ENCODE measurements around the gene SMPD2.

The SMPD2 gene

GRCh38 chr6:109440331-109441068, at the start of gene SMPD2, which contains the start of gene PPIL6:
TSS of gene SMPD2 (plus strand) at chr6:109440724. CDS start at chr6:109441122, 398 bp downstream.
TSS of gene PPIL6 (minus strand) at chr6:109440628. CDS start at chr6:109440590, 38 bp downstream.
- DNase-seq (ENCODE audit: low read depth in 2 of 2) = peak; percentile 59 to 66

- DNase-seq (ENCODE audit: low read depth in 2 of 2) = no peak
These were observed 47.2 kb upstream of the SMPD2 start for GRCh38 chr6:109393157-109393885.

GRCh38 chr6:109393886-109394281, 46.6 kb upstream of the SMPD2 start:
- no peak for DNase-seq (ENCODE audit: low read depth in 2 of 2)

- DNase-seq (ENCODE audit: low read depth in 2 of 2) = no peak
These were observed 44.3 kb upstream of the SMPD2 start for GRCh38 chr6:109396046-109396718.

GRCh38 chr6:109397020-109397419, 43.5 kb upstream of the SMPD2 start:
- no peak for DNase-seq (ENCODE audit: low read depth in 2 of 2)

- no peak for DNase-seq (ENCODE audit: low read depth in 2 of 2)
These were observed 34.3 kb upstream of the SMPD2 start for GRCh38 chr6:109406196-109406595.

- DNase-seq (ENCODE audit: low read depth in 2 of 2) = no peak
These were observed 29.5 kb upstream of the SMPD2 start for GRCh38 chr6:109411034-109411433.

GRCh38 chr6:109417646-109418045, 22.9 kb upstream of the SMPD2 start:
- no peak for DNase-seq (ENCODE audit: low read depth in 2 of 2)

GRCh38 chr6:109420751-109421150, 19.8 kb upstream of the SMPD2 start:
- DNase-seq (ENCODE audit: low read depth in 2 of 2) = no peak

- no peak for DNase-seq (ENCODE audit: low read depth in 2 of 2)
These were observed 19.3 kb upstream of the SMPD2 start for GRCh38 chr6:109421184-109421583.

- DNase-seq (ENCODE audit: low read depth in 2 of 2) = no peak
These were observed 15.6 kb upstream of the SMPD2 start for GRCh38 chr6:109424946-109425345.

GRCh38 chr6:109428889-109429477, 11.5 kb upstream of the SMPD2 start:
- DNase-seq (ENCODE audit: low read depth in 2 of 2) = no peak

- no peak for DNase-seq (ENCODE audit: low read depth in 2 of 2)
These were observed 11.0 kb upstream of the SMPD2 start for GRCh38 chr6:109429496-109429895.

- no peak for DNase-seq (ENCODE audit: low read depth in 2 of 2)
These were observed 6.1 kb upstream of the SMPD2 start for GRCh38 chr6:109434456-109434855.

GRCh38 chr6:109436041-109436440, 4.5 kb upstream of the SMPD2 start:
- no peak for DNase-seq (ENCODE audit: low read depth in 2 of 2)

GRCh38 chr6:109441069-109441816, 719 bp downstream of the SMPD2 start:
- no peak for DNase-seq (ENCODE audit: low read depth in 2 of 2)

- no peak for DNase-seq (ENCODE audit: low read depth in 2 of 2)
These were observed 1.9 kb downstream of the SMPD2 start for GRCh38 chr6:109442393-109442924.

- no peak for DNase-seq (ENCODE audit: low read depth in 2 of 2)
These were observed 3.0 kb downstream of the SMPD2 start for GRCh38 chr6:109443425-109443950.

GRCh38 chr6:109445382-109445781, 4.9 kb downstream of the SMPD2 start:
- no peak for DNase-seq (ENCODE audit: low read depth in 2 of 2)

- DNase-seq (ENCODE audit: low read depth in 2 of 2) = no peak
These were observed 5.5 kb downstream of the SMPD2 start for GRCh38 chr6:109446072-109446471.

- no peak for DNase-seq (ENCODE audit: low read depth in 2 of 2)
These were observed 6.0 kb downstream of the SMPD2 start for GRCh38 chr6:109446541-109446940.
